Measurements from ENCODE around the gene MAP1S. TPM values are rescaled to one million over a fixed set of nuclear protein-coding genes. Genes with fewer than 3 reads are reported as not detected.
"Not testable (repeated sequence)": the region's sequence is repeated elsewhere in the genome, so short reads cannot be mapped to it uniquely, and the experiment has no call there.

MAP1S gene
- total RNA-seq, 1 donor from 2014 or later: 57.1 TPM

GRCh38 chr19:17762505-17763229, 43.4 kb downstream of the MAP1S start:
- intact Hi-C loops (cut with micrococcal nuclease): no loop called here

- intact Hi-C loops (cut with micrococcal nuclease): no loop called here
These were observed 45.1 kb downstream of the MAP1S start for GRCh38 chr19:17764348-17764747.

- intact Hi-C loops (cut with micrococcal nuclease): loop anchor here (5.0 kb wide), 1 partner anchor 63 kb away; no protein-coding TSS in a partner anchor
These were observed 45.9 kb downstream of the MAP1S start for GRCh38 chr19:17765069-17765618.

GRCh38 chr19:17766543-17767131, 47.4 kb downstream of the MAP1S start:
- intact Hi-C loops (cut with micrococcal nuclease): loop anchor here (5.0 kb wide), 1 partner anchor 64 kb away; no protein-coding TSS in a partner anchor

GRCh38 chr19:17767559-17767958, 48.3 kb downstream of the MAP1S start:
- intact Hi-C loops (cut with micrococcal nuclease): loop anchor here (5.0 kb wide), 1 partner anchor 65 kb away; no protein-coding TSS in a partner anchor

- intact Hi-C loops (cut with micrococcal nuclease): no loop called here
These were observed 51.3 kb downstream of the MAP1S start for GRCh38 chr19:17770613-17771012.

GRCh38 chr19:17772172-17772571, 52.9 kb downstream of the MAP1S start:
- intact Hi-C loops (cut with micrococcal nuclease): no loop called here

- intact Hi-C loops (cut with micrococcal nuclease): no loop called here
These were observed 56.1 kb downstream of the MAP1S start for GRCh38 chr19:17775245-17775927.

GRCh38 chr19:17775991-17776803, 56.9 kb downstream of the MAP1S start:
- intact Hi-C loops (cut with micrococcal nuclease): no loop called here

- intact Hi-C loops (cut with micrococcal nuclease): not testable (repeated sequence)
These were observed 58.6 kb downstream of the MAP1S start for GRCh38 chr19:17777840-17778239.

GRCh38 chr19:17778251-17778967, 59.1 kb downstream of the MAP1S start:
- intact Hi-C loops (cut with micrococcal nuclease): no loop called here

- intact Hi-C loops (cut with micrococcal nuclease): no loop called here
These were observed 60.0 kb downstream of the MAP1S start for GRCh38 chr19:17778968-17779929.

GRCh38 chr19:17780781-17781180, 61.5 kb downstream of the MAP1S start:
- intact Hi-C loops (cut with micrococcal nuclease): no loop called here

GRCh38 chr19:17783721-17784120, 64.4 kb downstream of the MAP1S start:
- intact Hi-C loops (cut with micrococcal nuclease): loop anchor here (1.0 kb wide), 2 partner anchors 72 to 79 kb away; no protein-coding TSS in a partner anchor

Other genes starting within 250 kb of the MAP1S start
- gene SLC27A1, start 249.0 kb upstream of the MAP1S start, total RNA-seq: 1.7 and 1.8 TPM in 2 replicates
- 87.2 and 88.2 TPM in 2 replicates for gene PGLS, start 207.8 kb upstream of the MAP1S start, total RNA-seq
- 55.9 and 61.7 TPM in 2 replicates for gene COLGALT1, start 163.8 kb upstream of the MAP1S start, total RNA-seq
- gene UNC13A, start 31.1 kb upstream of the MAP1S start, total RNA-seq: 0.02 and 0.07 TPM in 2 replicates
- gene FCHO1, start 32.0 kb downstream of the MAP1S start, total RNA-seq: 84.7 and 85.4 TPM in 2 replicates
- not detected in 2 replicates for gene B3GNT3, start 75.7 kb downstream of the MAP1S start, total RNA-seq
- 4.1 and 5.7 TPM in 2 replicates for gene INSL3, start 102.0 kb downstream of the MAP1S start, total RNA-seq
- gene JAK3, start 128.5 kb downstream of the MAP1S start, total RNA-seq: 184 and 186 TPM in 2 replicates
- gene RPL18A, start 140.4 kb downstream of the MAP1S start, total RNA-seq: 2,256 and 2,269 TPM in 2 replicates
- 0.48 and 0.84 TPM in 2 replicates for gene SLC5A5, start 152.5 kb downstream of the MAP1S start, total RNA-seq
- gene CCDC124, start 213.5 kb downstream of the MAP1S start, total RNA-seq: 64.2 and 65.9 TPM in 2 replicates
- 0.05 TPM in 1 of 2 replicates, not detected in the other for gene KCNN1, start 247.6 kb downstream of the MAP1S start, total RNA-seq

Data from T-helper 2 cell treated with Interferon-gamma antibody and Interleukin-4, amounts not matched to agents 100 ng/mL and 5 ng/mL, for 36 hours (primary cell).